IMR-90 (cell line): ENCODE measurements around the gene AIP. TPM values are rescaled to one million over a fixed set of nuclear protein-coding genes. Genes with fewer than 3 reads are reported as not detected.
"Not testable (repeated sequence)": the region's sequence is repeated elsewhere in the genome, so short reads cannot be mapped to it uniquely, and the experiment has no call there.

ENCODE experiments used
- ATAC-seq: fragments of 200-7000 bp; cut with Tn5 transposase; 2 replicates; pipeline ENCODE4 v1.9.1; 2020; ENCODE audit warnings: low read depth, mild to moderate bottlenecking, moderate library complexity
- BruUV-seq: library from RNA; stranded (reverse); fragments of 400-500 nt; replicated peaks from 2 replicates; lab custom pipeline; 2021; lab: Mats Ljungman, UMichigan
- CTCF ChIA-PET: fragments of 300-600 bp; formaldehyde crosslinking; extraction: SDS; loops from one replicate; lab custom pipeline; 2021; ENCODE audit warnings: antibody characterized with exemption; lab: Yijun Ruan, JAX
- POLR2A ChIA-PET: fragments of 300-600 bp; sonication (Branson Sonifier 250); formaldehyde crosslinking; loops from one replicate; lab custom pipeline; 2022; ENCODE audit warnings: antibody characterized with exemption; ENCODE audit not compliant: unreplicated experiment; lab: Charles Lee
- DNase-seq: peaks from one replicate; pipeline ENCODE4 v3.0.0; 2013
- H2AFZ ChIP-seq: replicated peaks from 2 replicates; pipeline ENCODE3; 2013; ENCODE audit warnings: low read length, mild to moderate bottlenecking; ENCODE audit not compliant: poor library complexity
- H2AK5ac ChIP-seq: 2 replicates; pipeline ENCODE4 v1.6.1; 2013; ENCODE audit warnings: low read depth, low read length, inconsistent platforms
- H2AK9ac ChIP-seq: replicated peaks from 2 replicates; pipeline ENCODE3; 2013; ENCODE audit warnings: mild to moderate bottlenecking, low read depth, low read length, moderate library complexity; ENCODE audit not compliant: poor library complexity
- H2BK120ac ChIP-seq: 2 replicates; pipeline ENCODE4 v1.6.1; 2013; ENCODE audit warnings: low read depth, low read length, inconsistent platforms
- H2BK15ac ChIP-seq: 3 replicates; pipeline ENCODE4 v1.6.1; 2013; ENCODE audit warnings: low read depth, low read length, inconsistent platforms
- H2BK20ac ChIP-seq: 2 replicates; pipeline ENCODE4 v1.6.1; 2013; ENCODE audit warnings: low read depth, mild to moderate bottlenecking, inconsistent platforms, low read length, moderate library complexity
- H2BK5ac ChIP-seq: 2 replicates; pipeline ENCODE4 v1.6.1; 2013; ENCODE audit warnings: mild to moderate bottlenecking, low read depth, low read length, inconsistent platforms; ENCODE audit not compliant: poor library complexity, severe bottlenecking
- H3K14ac ChIP-seq: replicated peaks from 2 replicates; pipeline ENCODE4 v1.6.1; 2013; ENCODE audit warnings: low read depth, low read length, inconsistent platforms
- H3K18ac ChIP-seq: 2 replicates; pipeline ENCODE4 v1.6.1; 2013; ENCODE audit warnings: low read depth, low read length, control low read depth
- H3K23ac ChIP-seq: 2 replicates; pipeline ENCODE4 v1.6.1; 2013; ENCODE audit warnings: low read depth, low read length, inconsistent platforms
- H3K27ac ChIP-seq: 2 replicates; pipeline ENCODE4 v1.5.1; 2013; ENCODE audit warnings: mild to moderate bottlenecking, control low read depth, low read length; ENCODE audit not compliant: insufficient read depth
- H3K27me3 ChIP-seq: 2 replicates; pipeline ENCODE4 v1.6.1; 2013; ENCODE audit warnings: low read length; ENCODE audit not compliant: control insufficient read depth, insufficient read depth
- H3K36me3 ChIP-seq: 2 replicates; pipeline ENCODE4 v1.6.1; 2013; ENCODE audit warnings: low read length, mixed read lengths; ENCODE audit not compliant: control insufficient read depth, insufficient read depth
- H3K4ac ChIP-seq: 2 replicates; pipeline ENCODE4 v1.6.1; 2013; ENCODE audit warnings: low read depth, low read length, inconsistent platforms
- H3K4me1 ChIP-seq: 2 replicates; pipeline ENCODE4 v1.6.1; 2013; ENCODE audit warnings: low read length, mixed read lengths; ENCODE audit not compliant: control insufficient read depth, insufficient read depth
- H3K4me2 ChIP-seq: 2 replicates; pipeline ENCODE4 v1.6.1; 2013; ENCODE audit warnings: low read depth, mild to moderate bottlenecking, control low read depth, low read length, moderate library complexity
- H3K4me3 ChIP-seq: 2 replicates; pipeline ENCODE4 v1.5.1; 2013; ENCODE audit warnings: low read depth, mild to moderate bottlenecking, control low read depth, low read length, moderate library complexity; ENCODE audit not compliant: insufficient read depth
- H3K56ac ChIP-seq: 2 replicates; pipeline ENCODE4 v1.6.1; 2013; ENCODE audit warnings: low read length, inconsistent platforms; ENCODE audit not compliant: insufficient read depth; ENCODE audit errors: extremely low read depth
- H3K79me1 ChIP-seq, 2 experiments: 2 replicates each; pipeline ENCODE4 v1.6.1; 2013; ENCODE audit warnings: low read length in 2 of 2, inconsistent platforms in 1 of 2, low read depth in 1 of 2
- H3K9ac ChIP-seq: 2 replicates; pipeline ENCODE4 v1.6.1; 2013; ENCODE audit warnings: low read depth, low read length, control low read depth
- H3K9me1 ChIP-seq: 2 replicates; pipeline ENCODE4 v1.6.1; 2013; ENCODE audit warnings: low read length, inconsistent platforms; ENCODE audit not compliant: insufficient read depth
- H3K9me3 ChIP-seq: 2 replicates; pipeline ENCODE4 v1.6.1; 2013; ENCODE audit warnings: low read length; ENCODE audit not compliant: control insufficient read depth, insufficient read depth
- H4K20me1 ChIP-seq: 2 replicates; pipeline ENCODE4 v1.6.1; 2013; ENCODE audit warnings: low read length, inconsistent platforms; ENCODE audit not compliant: insufficient read depth
- H4K5ac ChIP-seq: 2 replicates; pipeline ENCODE4 v1.6.1; 2013; ENCODE audit warnings: mild to moderate bottlenecking, low read depth, low read length, control low read depth
- H4K8ac ChIP-seq, 2 experiments: 2 replicates each; pipeline ENCODE4 v1.6.1; 2013; ENCODE audit warnings: low read depth in 2 of 2, low read length in 2 of 2, control low read depth in 1 of 2, inconsistent platforms in 1 of 2
- H4K91ac ChIP-seq: 2 replicates; pipeline ENCODE4 v1.6.1; 2013; ENCODE audit warnings: low read depth, low read length, inconsistent platforms; ENCODE audit not compliant: insufficient read depth
- WGBS, 2 experiments: methylation state at CpG; one replicate each; pipeline versions ENCODE4 v1.1.5 to v1.1.7; 2013; ENCODE audit warnings: missing lambda C conversion rate in 2 of 2; ENCODE audit not compliant: insufficient read length in 1 of 2; ENCODE audit errors: extremely low coverage in 2 of 2; 5-methylcytosine and 5-hydroxymethylcytosine counted together
- dilution Hi-C: fragments of 300-500 bp; cut with HindIII; formaldehyde crosslinking; loops from one replicate; pipeline ENCODE4 v1.14.3; 2018; ENCODE audit warnings: low sequenced_read_pairs; ENCODE audit not compliant: unreplicated experiment
- in situ Hi-C: fragments of 300-500 bp; cut with MboI; formaldehyde crosslinking; loops from 3 replicates; pipeline ENCODE4 v1.14.3; 2019; ENCODE audit warnings: low sequenced_read_pairs, inconsistent platforms, mixed read lengths
- intact Hi-C: fragments of 100-400 bp; cut with micrococcal nuclease; formaldehyde crosslinking; loops from 2 replicates; pipeline ENCODE4 v1.10.0; 2022
- polyA plus RNA-seq, 3 experiments: library from polyadenylated mRNA; depleted of rRNA; stranded (reverse); fragments of >200 nt; gene quantifications; 2 replicates each; pipeline ENCODE4 v1.2.3, GENCODE V29; 2012; ENCODE audit warnings: low replicate concordance in 1 of 3
- total RNA-seq: library from RNA; depleted of rRNA; stranded (reverse); fragments of >200 nt; gene quantifications from 2 replicates; pipeline ENCODE4 v1.2.3, GENCODE V29; 2012

The AIP gene
- total and polyA plus RNA-seq, 2 of the 4 experiments (the other 2 are of a cell fraction), result 95.5 to 122 TPM

DNA sequence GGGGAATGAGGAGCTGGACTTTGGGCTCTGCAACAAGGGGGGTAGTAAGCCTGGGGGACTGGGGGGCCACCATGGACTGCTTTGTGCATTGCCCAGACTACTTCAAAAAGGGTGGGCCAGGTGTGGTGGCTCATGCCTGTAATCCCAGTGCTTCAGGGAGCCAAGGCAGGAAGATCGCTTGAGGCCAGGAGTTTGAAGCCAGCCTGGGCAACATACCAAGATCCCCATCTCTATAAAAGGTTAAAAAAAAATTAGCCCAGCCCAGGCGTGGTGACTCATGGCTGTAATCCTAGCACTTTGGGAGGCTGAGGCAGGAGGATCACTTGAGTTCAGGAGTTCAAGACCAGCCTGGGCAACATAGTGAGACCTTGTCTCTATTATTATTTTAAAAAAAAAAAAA lies 17.3 kb upstream of the AIP start:
- dilution Hi-C loops, H3K18ac ChIP-seq, H2AFZ ChIP-seq, H2BK5ac ChIP-seq, BruUV-seq, POLR2A ChIA-PET, H3K23ac ChIP-seq, H2BK20ac ChIP-seq, H3K14ac ChIP-seq, ATAC-seq, DNase-seq, H3K36me3 ChIP-seq, in situ Hi-C loops, H3K4me1 ChIP-seq, H2BK120ac ChIP-seq, H4K5ac ChIP-seq, H2BK15ac ChIP-seq, intact Hi-C loops, H4K20me1 ChIP-seq, H3K4me2 ChIP-seq, H3K27me3 ChIP-seq, H3K9me3 ChIP-seq, H4K91ac ChIP-seq, H3K4me3 ChIP-seq, H3K9ac ChIP-seq, H3K27ac ChIP-seq, H3K56ac ChIP-seq: not testable (repeated sequence)
- WGBS, 2 experiments, result no CpG with 5 or more reads among the region's 2 CpGs
- CTCF ChIA-PET, result interaction anchor here (0.6 to 0.9 kb wide), 2 partner anchors 21 to 114 kb away, joined by 3 to 4 read pairs; no protein-coding TSS in a partner anchor
- Histone ChIP-seq H3K9me1 (peaks cover 12% of the 10 kb centered on the region), H3K4ac (peak overlapping the region; percentile 84; the same call in 1 of the 2 replicates), H2AK9ac (peak overlapping the region; percentile 95), H4K8ac (peak overlapping the region in 1 of 2 experiments; percentile 92; a peak in 1 of 4 replicates), H2AK5ac (peak overlapping the region; percentile 49; the same call in 1 of the 2 replicates), H3K79me1 (peaks cover 4 to 24% of the 10 kb centered on the region in 2 experiments; a peak in 2 of 4 replicates)
